K562 (cell line): Measurements from ENCODE around the gene FAM174B. TPM values are rescaled to one million over a fixed set of nuclear protein-coding genes. Genes with fewer than 3 reads are reported as not detected.
"Not testable (repeated sequence)": the region's sequence is repeated elsewhere in the genome, so short reads cannot be mapped to it uniquely, and the experiment has no call there.

Source experiments
- ATAC-seq: fragments of 200-7000 bp; cut with Tn5 transposase; 3 replicates; pipeline ENCODE4 v1.9.1; 2020; ENCODE audit warnings: moderate library complexity
- BruUV-seq: library from RNA; stranded (reverse); fragments of 400-500 nt; replicated peaks from 2 replicates; lab custom pipeline; 2021; lab: Mats Ljungman, UMichigan
- CTCF ChIA-PET: fragments of 300-600 bp; formaldehyde crosslinking; extraction: SDS; loops from one replicate; lab custom pipeline; 2021; ENCODE audit warnings: low intra/inter-chr PET ratio; lab: Yijun Ruan, JAX
- POLR2A ChIA-PET: fragments of 300-600, 350-650 bp; sonication (Branson Sonifier 250); formaldehyde crosslinking; extraction: SDS; loops from one replicate; lab custom pipeline; 2021; ENCODE audit warnings: antibody characterized with exemption, inconsistent platforms; lab: Yijun Ruan, JAX
- DNase-seq, 4 experiments: peaks; one replicate each; pipeline versions ENCODE4 v3.0.0 to v3.0.0-alpha.2; 2011 to 2018; ENCODE audit warnings: low spot score in 3 of 4, mixed read lengths in 3 of 4; ENCODE audit errors: extremely low read depth in 1 of 4
- FAIRE-seq: peaks from 2 replicates; lab custom pipeline; 2011; peaks lifted over from hg19 to GRCh38; lab: Jason Lieb, UNC
- H2AFZ ChIP-seq: 2 replicates; pipeline ENCODE4 v1.6.0; 2011; ENCODE audit warnings: low read depth, low read length, control low read depth, inconsistent platforms
- H3K27ac ChIP-seq: fragments of 200-600 bp; 3 replicates; pipeline ENCODE4 v1.8.0; 2011; ENCODE audit warnings: low read depth, mild to moderate bottlenecking, control low read depth, inconsistent platforms, low read length, moderate library complexity, mixed read lengths; ENCODE audit errors: extremely low read depth
- H3K27me3 ChIP-seq, 2 experiments: fragments of 300-600 bp in 1 of 2; 2 replicates in 1 of 2; 3 replicates in 1 of 2; pipeline versions ENCODE4 v1.6.0 to v1.8.0; 2011; ENCODE audit warnings: inconsistent platforms in 2 of 2, low read length in 2 of 2, mild to moderate bottlenecking in 1 of 2, mixed read lengths in 1 of 2, moderate library complexity in 1 of 2; ENCODE audit not compliant: control insufficient read depth in 2 of 2, insufficient read depth in 2 of 2
- H3K36me3 ChIP-seq: fragments of 300-600 bp; 3 replicates; pipeline ENCODE4 v1.8.0; 2011; ENCODE audit warnings: mild to moderate bottlenecking, low read length, inconsistent platforms; ENCODE audit not compliant: control insufficient read depth, insufficient read depth
- H3K4me1 ChIP-seq, 2 experiments: fragments of 200-600 bp in 1 of 2; replicated peaks in 1 of 2; 2 replicates in 1 of 2; 3 replicates in 1 of 2; pipeline versions ENCODE4 v1.5.1 to v1.8.0; 2011; ENCODE audit warnings: inconsistent platforms in 2 of 2, low read length in 2 of 2, mild to moderate bottlenecking in 1 of 2, mixed read lengths in 1 of 2, moderate library complexity in 1 of 2; ENCODE audit not compliant: control insufficient read depth in 2 of 2, insufficient read depth in 2 of 2
- H3K4me2 ChIP-seq: 2 replicates; pipeline ENCODE4 v1.6.1; 2011; ENCODE audit warnings: low read length, control low read depth, inconsistent platforms, mixed read lengths; ENCODE audit not compliant: insufficient read depth
- H3K4me3 ChIP-seq: fragments of 200-600 bp; sonication (generic), shearing (Covaris generic); 2 replicates; pipeline ENCODE4 v1.5.1; 2016; ENCODE audit warnings: control low read depth, inconsistent platforms
- H3K79me2 ChIP-seq: fragments of 200-600 bp; 3 replicates; pipeline ENCODE4 v1.8.0; 2011; ENCODE audit warnings: low read length, inconsistent platforms; ENCODE audit not compliant: control insufficient read depth, insufficient read depth
- H3K9ac ChIP-seq, 2 experiments: 2 replicates each; pipeline versions ENCODE4 v1.6.0 to v1.6.1; 2011; ENCODE audit warnings: low read depth in 2 of 2, low read length in 2 of 2, control low read depth in 1 of 2, inconsistent platforms in 1 of 2, mild to moderate bottlenecking in 1 of 2, mixed read lengths in 1 of 2; ENCODE audit not compliant: insufficient read depth in 1 of 2
- H3K9me1 ChIP-seq: one replicate; pipeline ENCODE4 v1.6.0; 2011; ENCODE audit warnings: inconsistent platforms, mild to moderate bottlenecking, low read length, moderate library complexity; ENCODE audit not compliant: control insufficient read depth, insufficient read depth
- H3K9me3 ChIP-seq: replicated peaks from 2 replicates; pipeline ENCODE4 v1.5.1; 2011; ENCODE audit warnings: low read depth, low read length, inconsistent platforms; ENCODE audit not compliant: control insufficient read depth, insufficient read depth
- H4K20me1 ChIP-seq: replicated peaks from 2 replicates; pipeline ENCODE4 v1.6.1; 2011; ENCODE audit warnings: low read length, inconsistent platforms, mixed read lengths; ENCODE audit not compliant: control insufficient read depth, insufficient read depth
- CC2D1A ChIP-seq: fragments of 450-650 bp; IDR thresholded peaks from 2 replicates; pipeline ENCODE4 v1.6.1; 2017; ENCODE audit warnings: mild to moderate bottlenecking
- CSDE1 ChIP-seq, 2 experiments: fragments of 450-650 bp; IDR thresholded peaks; 2 replicates each; pipeline ENCODE4 v1.6.1; 2016; ENCODE audit warnings: mild to moderate bottlenecking in 1 of 2
- NR0B1 ChIP-seq: fragments of 450-650 bp; IDR thresholded peaks from one replicate; pipeline ENCODE4 v1.6.1; 2018; ENCODE audit warnings: mild to moderate bottlenecking, moderate library complexity; ENCODE audit not compliant: partially characterized antibody
- POLR2A ChIP-seq: fragments of 450-650 bp; conservative IDR thresholded peaks from 2 replicates; pipeline ENCODE4 v1.6.1; 2016
- SMARCA4 ChIP-seq: fragments of 450-650 bp; IDR thresholded peaks from 2 replicates; pipeline ENCODE4 v1.6.1; 2016
- ZNF24 ChIP-seq: fragments of 450-650 bp; IDR thresholded peaks from 2 replicates; pipeline ENCODE4 v1.6.1; 2016
- ZNF830 ChIP-seq: fragments of 250-450 bp; sonication (Bioruptor Pico); IDR thresholded peaks from 2 replicates; pipeline ENCODE4 v1.5.0; 2021; ENCODE audit warnings: mild to moderate bottlenecking
- WGBS: fragments of 100-300 bp; shearing (Covaris generic); methylation state at CpG from one replicate; pipeline ENCODE4 v1.1.6; 2016; ENCODE audit warnings: low coverage, mixed read lengths; ENCODE audit not compliant: insufficient coverage; ENCODE audit errors: missing lambda C conversion rate; 5-methylcytosine and 5-hydroxymethylcytosine counted together
- in situ Hi-C: fragments of 300-500 bp; cut with MboI; formaldehyde crosslinking; loops from 4 replicates; pipeline ENCODE4 v1.15.0; 2018; ENCODE audit warnings: inconsistent platforms, mixed read lengths
- intact Hi-C: fragments of 100-400 bp; cut with micrococcal nuclease; formaldehyde crosslinking; loops from 2 replicates; pipeline ENCODE4 v1.14.2; 2022
- polyA plus RNA-seq, 8 experiments: library from polyadenylated mRNA; depleted of rRNA in 4 of 8; stranded (reverse) in 5 of 8; unstranded in 3 of 8; fragments of >200 nt; fragmentation: Nextera tagmentation in 2 of 8; fragmentation: Illumina TruSeq in 1 of 8; extraction: Ambion mirVana in 2 of 8; extraction: Trizol in 1 of 8; gene quantifications; 2 replicates each; pipeline versions ENCODE4 v1.2.1 to v1.2.3, GENCODE V29; 2011 to 2014; ENCODE audit warnings: inconsistent platforms in 1 of 8, missing spikeins in 1 of 8
- total RNA-seq, 7 experiments: library from RNA; depleted of rRNA in 6 of 7; stranded (reverse); fragments of >200 nt in 6 of 7; fragmentation: Illumina TruSeq in 2 of 7; extraction: Trizol in 2 of 7; gene quantifications; 2 replicates each; pipeline versions ENCODE4 v1.2.1 to v1.2.3, GENCODE V29; 2011 to 2021; ENCODE audit warnings: low replicate concordance in 1 of 7

FAM174B gene
- total and polyA plus RNA-seq, 9 of the 15 experiments (the other 6 are each of a cell fraction or from before 2014, with no cell fraction given), result 0.39 to 2.7 (median 1.9) TPM; not detected in 1

- TF ChIP-seq NR0B1 (no peak), CC2D1A (no peak), SMARCA4 (no peak), ZNF24 (no peak), ZNF830 (CRISPR knock-in tag) (no peak), POLR2A (no peak), CSDE1 (IDR thresholded peaks at IDR 0.05) (no peak)
Measured at GRCh38 chr15:92608866-92609700, 46.5 kb downstream of the FAM174B start (continued).

- H3K79me2 ChIP-seq, H3K4me1 ChIP-seq, in situ Hi-C loops, POLR2A ChIA-PET, FAIRE-seq, H3K9ac ChIP-seq, ATAC-seq, intact Hi-C loops, DNase-seq, H4K20me1 ChIP-seq, BruUV-seq, H3K4me2 ChIP-seq, H3K9me3 ChIP-seq, H3K4me3 ChIP-seq, H3K9me1 ChIP-seq, H3K27ac ChIP-seq, H2AFZ ChIP-seq, CTCF ChIA-PET, H3K36me3 ChIP-seq: not testable (repeated sequence)
- 0% methylated on average over 3 of the region's 15 CpGs for WGBS
- H3K27me3 ChIP-seq, result peaks cover 29 to 69% of the 10 kb centered on the region in 2 experiments
Measured at GRCh38 chr15:92606836-92607150, 48.8 kb downstream of the FAM174B start.
